Pancreas (tissue), 10 donors: ENCODE results near the gene MRE11. TPM values are rescaled to one million over a fixed set of nuclear protein-coding genes. Genes with fewer than 3 reads are reported as not detected.

Source experiments
- ATAC-seq, 4 donors: fragments of 200-7000 bp; cut with Tn5 transposase; one replicate each; pipeline versions ENCODE4 v1.8.0 to v1.9.1; 2020; ENCODE audit warnings: mild to moderate bottlenecking in 4 of 4, moderate library complexity in 4 of 4
- DNase-seq, 6 donors: peaks; one replicate each; pipeline ENCODE4 v3.0.0-alpha.2; 2020
- FAIRE-seq: peaks from 2 replicates; lab custom pipeline; 2012; peaks lifted over from hg19 to GRCh38; lab: Jason Lieb, UNC
- H3K27ac ChIP-seq, 4 donors: fragments of 200-600 bp; sonication (generic); 1 replicate in 3 of 4; 2 replicates in 1 of 4; pipeline versions ENCODE4 v1.5.0 to v1.8.0; 2020
- H3K27me3 ChIP-seq, 4 donors: fragments of 200-600 bp; one replicate each; pipeline ENCODE4 v1.8.0; 2021
- H3K36me3 ChIP-seq, 3 donors: fragments of 200-600 bp; sonication (generic) in 1 of 3; one replicate each; pipeline versions ENCODE4 v1.5.0 to v1.8.0; 2020 to 2021
- H3K4me1 ChIP-seq, 3 donors: fragments of 200-600 bp; one replicate each; pipeline ENCODE4 v1.8.0; 2021
- H3K4me3 ChIP-seq, 4 donors: fragments of 200-600 bp; sonication (generic) in 2 of 4; one replicate each; pipeline versions ENCODE4 v1.5.0 to v1.8.0; 2020 to 2021
- H3K9me3 ChIP-seq, 4 donors: fragments of 200-600 bp; one replicate each; pipeline ENCODE4 v1.8.0; 2021
- WGBS, 2 donors: extraction: QIAGEN DNeasy Blood & Tissue Kit; methylation state at CpG; one replicate each; pipeline ENCODE4 v1.1.7; 2013; 5-methylcytosine and 5-hydroxymethylcytosine counted together
- intact Hi-C, 3 donors: fragments of 100-400 bp; cut with DNase I; formaldehyde crosslinking; loops; one replicate each; pipeline versions ENCODE4 v1.11.1 to v1.14.2; 2022
- polyA plus RNA-seq, 2 donors: library from polyadenylated mRNA; stranded (reverse); fragments of 200-250 nt; gene quantifications; one replicate each; pipeline ENCODE4 v1.2.3, GENCODE V29; 2013
- total RNA-seq, 6 donors: library from RNA; stranded (reverse); fragmentation: NEBNext Ultra II Directional in 4 of 6; extraction: Animal tissue kit (Norgen Biotek cat#: 25700) in 4 of 6; gene quantifications; one replicate each; pipeline versions ENCODE4 v1.2.1 to v1.2.4, GENCODE V29; 2021 to 2023
- TF ChIP-seq, protein P1 (sequence below), 4 donors: fragments of 200-600 bp; sonication (generic) in 3 of 4; IDR thresholded peaks; one replicate each; pipeline versions ENCODE4 v1.5.0 to v1.8.0; 2021; ENCODE audit warnings: antibody characterized with exemption in 4 of 4
- donor health status: healthy with polysubstance abuse.
- donor health status: DM: no; HTN: no; CAD: no; lungs with moderate emphysema.
- donor health status: DM: no; HTN: no; CAD: no.
- donor health status: control.
- donor health status: control.
- donor health status: Bipolar disorder and iron deficiency.
- donor health status: DM: yes; HTN: yes; CAD: no.
- donor health status: DM: no; HTN: no; CAD: no.
- donor health status: DM: no; HTN: no; CAD: no.
- donor health status: DM: yes; HTN: yes; CAD: no.

The MRE11 gene
- total and polyA plus RNA-seq, 8 donors = 4.2 to 13.4 (median 8.6) TPM

DNA sequence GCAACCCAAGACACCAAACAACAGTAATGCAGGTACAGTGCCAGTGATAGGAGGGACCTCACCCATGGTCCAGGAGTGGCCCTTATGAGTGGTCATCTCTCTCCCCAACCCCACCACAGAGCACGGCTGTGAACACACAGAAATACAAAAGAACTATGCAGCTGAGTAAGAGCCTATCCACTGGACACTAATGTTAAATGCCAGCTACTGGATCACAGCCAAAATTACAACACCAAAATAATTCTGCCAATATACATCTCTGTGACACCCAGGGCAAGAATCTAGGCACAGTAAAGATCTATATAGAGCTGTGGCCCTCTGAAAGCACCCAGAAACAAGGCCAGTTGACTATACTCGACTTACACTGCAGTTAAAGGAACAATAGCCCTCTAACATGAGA is 69.6 kb downstream of the MRE11 start:
- no peaks in the 10 kb centered on the region for H3K4me1 ChIP-seq
- no peaks in the 10 kb centered on the region for H3K9me3 ChIP-seq
- TF ChIP-seq, protein P1, sequence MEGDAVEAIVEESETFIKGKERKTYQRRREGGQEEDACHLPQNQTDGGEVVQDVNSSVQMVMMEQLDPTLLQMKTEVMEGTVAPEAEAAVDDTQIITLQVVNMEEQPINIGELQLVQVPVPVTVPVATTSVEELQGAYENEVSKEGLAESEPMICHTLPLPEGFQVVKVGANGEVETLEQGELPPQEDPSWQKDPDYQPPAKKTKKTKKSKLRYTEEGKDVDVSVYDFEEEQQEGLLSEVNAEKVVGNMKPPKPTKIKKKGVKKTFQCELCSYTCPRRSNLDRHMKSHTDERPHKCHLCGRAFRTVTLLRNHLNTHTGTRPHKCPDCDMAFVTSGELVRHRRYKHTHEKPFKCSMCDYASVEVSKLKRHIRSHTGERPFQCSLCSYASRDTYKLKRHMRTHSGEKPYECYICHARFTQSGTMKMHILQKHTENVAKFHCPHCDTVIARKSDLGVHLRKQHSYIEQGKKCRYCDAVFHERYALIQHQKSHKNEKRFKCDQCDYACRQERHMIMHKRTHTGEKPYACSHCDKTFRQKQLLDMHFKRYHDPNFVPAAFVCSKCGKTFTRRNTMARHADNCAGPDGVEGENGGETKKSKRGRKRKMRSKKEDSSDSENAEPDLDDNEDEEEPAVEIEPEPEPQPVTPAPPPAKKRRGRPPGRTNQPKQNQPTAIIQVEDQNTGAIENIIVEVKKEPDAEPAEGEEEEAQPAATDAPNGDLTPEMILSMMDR (IDR thresholded peaks at IDR 0.05) = no peak
- WGBS, 2 donors = 83 to 90% methylated on average over 2 of the region's 2 CpGs
- no peaks in the 10 kb centered on the region for H3K27me3 ChIP-seq
- H3K36me3 ChIP-seq = peaks cover 0 to under 1% (median 0%) of the 10 kb centered on the region in 3 donors
- no peak overlapping the region for H3K27ac ChIP-seq
- ATAC-seq (no peak), FAIRE-seq (no peak), DNase-seq (no peak)
- no peak overlapping the region for H3K4me3 ChIP-seq
- intact Hi-C loops = loop anchor here in 1 of 3 donors (10.0 kb wide), 1 partner anchor 529 kb away; no protein-coding TSS in a partner anchor

DNA sequence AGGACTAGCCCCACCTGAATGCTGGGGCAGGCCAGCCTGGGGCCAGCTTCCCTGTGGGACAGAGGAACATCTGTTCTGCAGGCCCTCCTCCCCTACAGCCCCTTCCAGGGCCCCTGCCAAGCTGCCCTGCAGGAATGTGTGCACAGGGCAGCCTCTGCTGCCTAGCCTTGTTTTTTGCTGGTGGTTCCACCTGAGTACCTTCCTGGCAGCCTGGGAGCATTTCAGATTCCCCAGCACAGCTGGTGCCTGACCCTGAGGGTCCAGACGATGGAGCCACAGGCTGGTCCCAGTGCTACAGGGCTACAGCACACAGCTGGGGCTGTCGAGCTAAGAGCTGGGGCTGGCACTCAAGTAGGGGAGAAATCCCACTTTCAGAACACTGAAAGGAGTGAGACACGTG is 70.1 kb downstream of the MRE11 start:
- Histone ChIP-seq H3K4me1 (no peaks in the 10 kb centered on the region), H3K9me3 (no peaks in the 10 kb centered on the region), H3K4me3 (no peak overlapping the region), H3K36me3 (no peaks in the 10 kb centered on the region), H3K27me3 (no peaks in the 10 kb centered on the region), H3K27ac (no peak overlapping the region)
- TF ChIP-seq, protein P1 (IDR thresholded peaks at IDR 0.05) = no peak
- DNase-seq (peak in 1 of 6 donors; percentile 49), ATAC-seq (no peak), FAIRE-seq (no peak)
- intact Hi-C loops = loop anchor here in 1 of 3 donors (10.0 kb wide), 1 partner anchor 529 kb away; no protein-coding TSS in a partner anchor
- 92 to 98% methylated on average over 3 of the region's 3 CpGs for WGBS, 2 donors

DNA sequence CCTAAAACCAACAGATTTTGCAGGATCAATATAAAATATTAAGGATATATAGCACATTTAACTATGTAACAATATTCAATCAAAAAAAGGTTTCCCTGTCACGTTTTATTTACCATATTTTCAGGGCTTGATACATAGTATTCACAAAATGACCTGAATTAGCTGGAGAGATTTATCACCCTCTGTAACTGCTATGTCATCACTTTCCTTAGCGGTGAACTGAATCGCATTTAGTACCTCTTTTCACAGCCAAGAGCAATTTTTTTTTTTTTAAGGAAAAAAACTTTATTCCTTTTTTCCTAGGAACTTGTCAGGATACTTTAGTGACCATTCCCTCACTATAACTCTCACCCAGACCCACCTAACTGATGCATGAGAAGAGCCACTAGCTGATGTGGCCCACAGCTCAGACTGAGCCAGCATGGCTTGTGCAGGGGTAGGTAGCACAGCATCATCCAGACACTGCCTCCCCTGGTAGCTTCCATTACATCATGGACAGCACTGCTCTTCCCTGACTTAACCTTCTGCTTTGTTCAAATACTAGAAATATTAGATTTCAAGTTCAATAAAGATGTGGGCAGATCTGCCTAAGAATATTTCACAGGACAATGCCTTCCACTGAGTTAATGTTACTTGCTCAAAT is 75.4 kb downstream of the MRE11 start:
- no peak overlapping the region for H3K27ac ChIP-seq
- intact Hi-C loops = no loop called here
- no peak for DNase-seq

DNA sequence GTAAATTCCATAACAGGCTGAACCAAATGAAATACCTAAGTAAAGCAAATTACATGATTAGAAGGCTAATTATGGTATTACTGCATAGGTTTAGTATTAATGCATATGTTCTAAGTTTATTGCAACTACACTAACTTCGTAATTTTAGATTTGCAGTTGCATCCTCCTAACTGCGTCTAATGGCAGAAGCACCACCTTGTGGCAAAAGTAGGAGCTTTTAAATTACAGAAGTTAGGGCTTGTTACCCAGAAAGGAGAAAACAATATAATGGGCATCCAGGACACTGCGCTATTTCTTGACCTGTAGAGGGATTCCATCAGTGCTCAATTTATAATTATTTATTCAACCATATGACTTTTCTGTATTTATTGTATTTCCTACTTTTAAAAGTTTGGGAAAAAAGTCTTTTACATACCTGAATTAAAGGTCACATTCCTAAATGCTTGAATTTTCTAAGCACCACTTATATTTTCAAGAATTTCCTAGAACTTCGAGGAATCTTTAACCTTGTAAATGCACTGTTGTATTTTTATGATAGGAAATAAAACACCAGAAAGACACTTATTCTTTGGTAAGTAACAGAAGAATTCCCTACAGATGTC is 76.2 kb downstream of the MRE11 start:
- Histone ChIP-seq H3K27me3 (no peaks in the 10 kb centered on the region), H3K27ac (no peak overlapping the region), H3K4me1 (no peaks in the 10 kb centered on the region), H3K9me3 (no peaks in the 10 kb centered on the region), H3K4me3 (no peak overlapping the region), H3K36me3 (no peaks in the 10 kb centered on the region)
- ATAC-seq (peak in 3 of 4 donors; percentile 44 to 53 (median 49)), DNase-seq (no peak), FAIRE-seq (no peak)
- WGBS, 2 donors = 51 to 60% methylated on average over 4 of the region's 4 CpGs
- TF ChIP-seq, protein P1 (IDR thresholded peaks at IDR 0.05) = peak in 2 of 4 donors; percentile 7 to 16
- intact Hi-C loops = no loop called here

More for the DNA sequence above, 75.4 kb downstream of the MRE11 start:
- FAIRE-seq (no peak), ATAC-seq (no peak)
- H3K4me1 ChIP-seq = no peaks in the 10 kb centered on the region
- H3K36me3 ChIP-seq = no peaks in the 10 kb centered on the region
- no peak overlapping the region for H3K4me3 ChIP-seq
- no peaks in the 10 kb centered on the region for H3K9me3 ChIP-seq
- H3K27me3 ChIP-seq = no peaks in the 10 kb centered on the region
- 84 to 88% methylated on average over 3 of the region's 3 CpGs for WGBS, 2 donors
- TF ChIP-seq, protein P1 (IDR thresholded peaks at IDR 0.05) = no peak
